ENCODE data around the gene SEH1L.
"Not testable (repeated sequence)": the region's sequence is repeated elsewhere in the genome, so short reads cannot be mapped to it uniquely, and the experiment has no call there.

The SEH1L gene

DNA sequence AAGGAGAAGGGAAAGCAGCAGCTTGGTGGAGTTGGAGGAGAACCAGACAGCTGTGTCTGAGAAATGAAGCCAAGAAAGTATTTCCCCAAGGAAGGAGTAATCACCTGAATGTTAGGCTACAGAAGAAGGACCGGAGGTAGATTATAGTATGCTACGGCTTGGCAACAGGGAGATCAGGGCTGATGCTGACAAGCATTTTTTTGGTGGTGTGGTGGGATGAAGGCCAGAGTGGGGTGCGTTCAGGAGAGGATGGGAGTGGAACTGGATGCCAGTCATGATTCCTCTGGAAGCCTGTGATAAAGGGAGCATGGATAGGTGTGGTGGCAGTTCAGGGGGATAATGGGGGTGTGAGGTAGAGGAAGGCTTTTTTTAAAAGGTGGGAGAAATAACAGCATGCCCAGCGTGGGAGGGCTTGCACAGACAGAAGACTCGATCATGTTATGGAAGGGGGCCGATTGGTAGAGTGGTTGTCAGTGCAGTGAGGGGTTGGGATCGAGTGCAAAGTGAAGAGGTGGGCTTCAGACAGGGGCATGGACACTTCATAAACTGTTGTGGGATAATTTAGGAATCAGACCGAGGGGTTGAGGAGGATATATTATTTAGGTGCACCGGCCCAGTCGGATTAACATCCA, 49.0 kb downstream of the SEH1L start:
- no peak for DNase-seq

DNA sequence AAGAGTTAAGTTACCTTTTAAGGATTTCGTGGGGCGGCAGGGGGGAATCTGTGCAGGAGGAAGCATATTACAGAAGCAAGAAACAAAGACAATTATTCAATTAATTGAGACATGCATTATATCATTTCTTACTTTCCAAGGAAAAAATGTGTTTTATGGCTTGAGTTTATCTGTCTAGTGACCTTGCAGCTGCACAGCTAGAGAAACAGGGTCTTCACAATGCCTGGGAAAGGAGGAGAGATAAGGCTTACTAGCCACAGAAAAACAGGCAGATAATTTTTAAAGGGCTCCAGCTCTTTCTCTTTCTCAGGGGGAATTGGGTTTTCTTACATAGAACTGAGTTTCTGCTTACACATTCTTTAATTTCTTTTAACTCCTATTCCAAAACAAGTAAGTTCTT, 49.5 kb downstream of the SEH1L start:
- not testable (repeated sequence) for DNase-seq

DNA sequence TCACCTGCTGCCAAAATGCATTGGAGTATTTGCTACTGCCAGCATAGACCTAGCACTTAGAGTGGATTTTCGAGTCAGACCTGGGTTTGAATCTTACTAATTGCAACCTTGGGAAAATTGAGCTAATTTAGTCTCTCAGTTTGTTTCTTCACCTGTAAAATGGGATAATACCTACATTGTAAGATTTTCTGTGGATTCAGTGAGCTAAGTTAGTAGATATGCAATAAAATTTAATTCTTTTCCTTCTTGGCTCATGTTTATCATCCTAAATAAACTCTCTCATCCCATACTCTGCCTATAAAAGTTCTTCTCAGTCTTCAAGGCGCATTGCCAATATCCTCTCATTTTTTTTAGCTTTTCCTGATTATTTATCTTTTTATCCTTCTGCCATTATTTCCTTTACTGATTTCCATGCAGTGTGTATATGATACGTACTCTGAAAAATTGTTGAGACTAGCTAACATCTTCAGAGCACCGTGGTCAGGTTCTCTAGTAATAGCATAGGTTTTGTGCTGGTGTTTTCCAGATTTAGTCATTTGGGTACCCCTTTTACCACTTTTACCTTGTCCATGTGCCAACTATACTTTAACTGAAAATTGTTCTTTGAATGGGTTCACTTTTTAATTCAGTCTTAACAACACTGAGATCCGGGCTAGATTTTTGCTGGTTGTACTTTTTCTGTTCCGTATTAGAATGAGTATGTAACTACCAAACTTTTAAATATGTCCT, 50.7 kb downstream of the SEH1L start:
- DNase-seq = no peak

DNA sequence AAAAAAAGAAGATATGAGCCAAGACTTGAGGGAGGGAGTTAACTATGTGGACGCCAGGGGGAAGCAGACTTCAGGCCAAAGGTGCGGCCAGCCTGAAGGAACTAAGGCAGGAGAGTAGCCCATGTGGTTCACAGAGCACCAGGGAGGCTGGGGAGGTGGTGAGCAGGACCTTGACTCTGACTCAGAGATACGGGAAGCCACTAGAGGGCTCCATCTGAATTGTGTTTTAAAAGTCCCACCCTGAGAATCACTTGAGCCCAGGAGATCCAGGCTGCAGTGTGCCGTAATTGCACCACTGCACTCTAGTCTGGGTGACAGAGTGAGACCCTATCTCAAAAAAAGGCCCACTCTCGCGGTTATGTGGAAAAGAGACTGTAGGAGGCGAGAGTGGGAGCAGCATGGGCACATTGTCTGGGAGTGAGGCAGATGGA, 55.7 kb downstream of the SEH1L start:
- DNase-seq = no peak

DNA sequence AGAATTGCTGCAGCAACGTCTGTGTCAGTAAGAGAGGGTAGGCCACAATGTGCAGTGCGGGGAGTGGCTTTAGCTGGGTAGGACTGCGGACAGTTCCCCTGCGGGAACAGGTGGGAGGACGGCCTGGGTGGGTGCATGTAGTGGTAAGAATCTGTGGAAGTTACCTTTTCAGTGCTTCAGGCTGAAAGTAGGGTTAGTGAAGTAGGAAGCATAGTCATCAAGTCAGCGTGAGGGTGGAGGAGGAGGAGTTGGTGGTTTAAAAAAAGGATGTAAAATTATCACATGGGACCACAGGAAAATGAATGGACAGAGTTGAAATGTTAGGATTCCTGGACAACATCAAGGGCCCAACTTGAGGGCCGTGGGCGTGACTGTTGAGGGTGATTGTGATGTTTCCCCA, 56.6 kb downstream of the SEH1L start:
- DNase-seq = no peak

DNA sequence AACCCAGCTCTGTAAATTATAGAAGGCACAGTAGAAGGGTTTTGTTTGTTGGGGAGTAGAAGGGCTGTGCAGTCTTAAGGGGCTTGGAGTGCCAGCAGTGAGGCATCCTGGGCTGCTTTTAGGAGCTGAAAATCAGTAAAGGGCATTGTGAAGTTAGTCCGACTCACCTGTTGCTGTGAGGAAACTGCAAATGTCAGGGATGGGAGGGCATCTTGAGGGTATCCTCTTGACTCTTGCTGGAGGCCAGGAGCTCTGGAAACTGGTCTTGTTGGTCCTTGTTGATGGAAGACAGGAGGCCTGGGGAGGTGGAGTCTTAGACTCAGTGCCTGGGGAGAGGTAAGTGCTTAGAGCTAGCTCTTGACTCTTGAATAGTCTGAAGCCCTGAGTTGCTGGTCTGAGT, 57.5 kb downstream of the SEH1L start:
- DNase-seq = no peak

DNA sequence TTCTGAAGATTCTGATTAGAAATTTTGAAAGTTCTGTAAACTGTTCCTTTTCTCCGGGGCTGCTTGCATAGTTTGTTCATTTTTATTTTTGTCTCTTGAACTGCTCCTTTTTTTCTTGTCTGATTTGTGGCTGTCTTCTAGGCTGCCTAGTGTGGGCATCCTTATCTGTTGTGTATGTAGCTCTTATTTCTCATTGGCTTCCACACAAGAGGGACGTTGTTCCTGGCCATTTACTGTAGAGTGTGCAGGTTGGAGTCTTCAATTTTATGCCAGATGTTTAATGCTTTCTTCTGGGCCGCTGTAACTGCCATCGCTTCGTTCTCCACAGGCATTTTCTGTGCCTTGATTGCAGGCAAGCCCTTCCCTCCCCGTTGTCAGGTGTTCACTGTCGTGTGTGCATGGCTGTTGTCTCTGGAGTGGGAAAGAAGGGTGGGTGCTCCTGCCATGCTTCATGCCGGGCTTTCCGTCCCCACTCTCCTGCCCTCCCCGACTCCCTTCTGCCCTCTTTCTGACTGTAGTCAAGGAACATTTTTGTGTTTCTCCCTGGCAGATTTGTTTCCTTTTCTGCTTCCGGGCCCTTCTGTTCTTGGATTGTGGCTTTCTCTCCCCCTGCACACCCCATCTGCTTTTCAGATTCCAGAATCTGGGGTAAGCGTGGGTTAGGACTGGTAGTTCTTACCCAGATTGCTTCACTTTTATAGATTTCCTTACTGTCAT, 58.9 kb downstream of the SEH1L start:
- no peak for DNase-seq

DNA sequence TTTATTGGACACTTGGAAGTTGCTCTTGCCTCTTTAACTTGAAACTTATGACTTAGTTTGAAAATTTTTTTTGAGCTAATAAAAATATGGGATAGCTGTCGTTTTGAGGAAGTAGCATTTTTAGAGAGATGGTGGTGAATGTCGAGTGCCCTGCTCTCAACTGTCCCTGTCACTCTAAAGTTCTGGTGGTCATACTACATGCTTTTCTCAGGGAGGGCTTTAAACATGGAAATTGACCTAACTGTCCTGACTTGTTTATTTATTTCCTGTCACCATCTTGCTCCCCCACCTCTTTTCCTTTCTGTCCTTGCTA, 59.4 kb downstream of the SEH1L start:
- no peak for DNase-seq

DNA sequence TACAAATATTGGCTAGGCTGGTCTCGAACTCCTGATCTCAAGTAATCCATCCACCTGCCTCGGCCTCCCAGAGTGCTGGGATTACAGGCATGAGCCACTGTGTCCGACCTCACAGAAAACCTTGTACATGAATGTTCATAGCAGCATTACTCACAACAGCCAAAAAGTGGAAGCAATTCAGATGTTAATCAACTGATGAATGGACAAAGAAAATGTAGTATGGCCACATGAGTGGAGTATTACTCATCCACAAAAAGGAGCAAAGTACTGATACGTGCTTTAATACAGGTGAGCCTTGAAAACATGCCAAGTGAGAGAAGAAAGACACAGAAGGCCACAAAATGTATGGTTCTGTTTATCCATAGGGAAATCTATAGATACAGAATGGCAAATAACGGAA, 63.9 kb downstream of the SEH1L start:
- no peak for DNase-seq

DNA sequence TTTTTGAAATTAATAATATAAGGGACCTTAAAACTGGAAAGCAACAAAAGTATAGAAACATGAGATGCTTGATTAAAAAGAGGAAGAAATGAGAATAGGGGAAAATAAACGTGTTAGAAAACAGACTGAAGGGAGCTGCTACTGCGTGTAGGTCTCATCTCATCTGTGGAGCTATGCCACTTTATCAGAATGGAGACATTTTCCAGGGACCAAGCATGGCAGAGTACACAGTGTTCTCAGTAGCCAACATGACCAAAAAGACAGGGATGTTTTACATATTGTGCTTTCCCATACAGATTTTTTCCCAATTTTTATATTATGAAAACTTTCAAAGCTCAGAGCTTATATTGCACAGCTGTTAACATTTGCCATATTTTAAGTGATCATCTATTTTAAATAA, 66.4 kb downstream of the SEH1L start:
- DNase-seq = no peak

DNA sequence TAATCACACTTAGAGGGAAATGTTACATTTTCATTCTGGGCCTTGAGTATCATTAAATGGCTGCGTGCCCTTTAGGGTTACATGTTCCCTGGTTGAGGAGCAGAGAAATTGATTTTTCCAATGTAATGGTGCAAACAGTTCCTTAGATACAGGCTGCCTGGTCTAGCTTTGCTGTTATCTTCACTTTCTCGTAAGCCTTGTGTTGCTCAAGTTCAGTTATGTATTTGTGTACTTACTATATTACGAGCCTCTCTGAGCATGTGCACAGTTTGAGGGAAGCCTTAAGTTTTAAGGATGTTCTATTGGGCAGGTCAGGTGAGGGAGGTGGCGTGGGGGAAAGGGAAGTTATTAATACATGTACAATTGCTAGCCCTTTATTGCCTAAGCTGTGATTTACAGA, 67.0 kb downstream of the SEH1L start:
- no peak for DNase-seq

DNA sequence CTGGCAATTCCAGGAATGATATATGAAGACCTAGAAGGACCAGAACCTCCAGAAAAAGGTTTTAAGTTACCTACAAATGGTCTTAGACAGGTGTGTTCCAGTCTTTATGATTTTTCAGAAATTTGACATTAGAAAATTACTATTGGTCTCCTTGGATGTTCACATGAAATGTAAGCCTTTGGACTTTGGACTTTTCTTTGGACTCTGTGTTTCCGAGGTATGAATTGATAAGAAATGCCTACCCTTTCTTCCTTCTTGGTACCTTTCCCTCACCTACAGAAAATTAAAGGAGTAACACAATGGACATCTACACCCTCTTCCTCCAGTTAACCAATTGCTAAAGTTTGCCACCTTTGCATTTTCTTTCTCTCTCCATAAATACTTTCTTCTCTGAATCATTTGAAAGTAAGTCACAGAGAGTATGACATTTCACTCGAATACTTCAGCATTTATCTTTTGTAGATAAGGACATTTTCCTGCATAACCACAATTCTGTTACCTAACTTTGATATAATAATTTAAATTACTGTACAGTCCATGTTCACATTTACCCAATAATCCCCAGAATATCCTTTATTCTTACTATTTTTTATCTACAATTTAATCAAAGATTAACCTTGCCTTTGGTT, 69.5 kb downstream of the SEH1L start:
- DNase-seq = no peak

DNA sequence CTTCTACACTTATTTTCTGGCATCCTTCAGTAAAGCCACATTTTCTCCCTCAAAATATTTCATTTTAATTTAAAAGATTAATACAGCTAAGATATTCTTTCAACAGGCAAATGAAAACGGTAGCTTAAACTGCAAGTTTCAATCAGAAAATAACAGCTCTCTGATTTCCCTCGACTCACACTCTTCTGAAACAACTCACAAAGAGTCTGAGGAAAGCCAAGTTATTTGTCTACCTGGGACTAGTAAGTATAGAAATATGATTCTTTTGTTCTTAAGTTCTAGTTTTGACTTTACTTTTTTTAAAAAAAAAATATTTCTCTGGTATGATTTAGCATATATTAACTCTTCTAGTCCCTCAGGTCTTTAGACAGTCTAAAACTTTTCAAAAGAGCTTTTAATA, 70.6 kb downstream of the SEH1L start:
- no peak for DNase-seq

DNA sequence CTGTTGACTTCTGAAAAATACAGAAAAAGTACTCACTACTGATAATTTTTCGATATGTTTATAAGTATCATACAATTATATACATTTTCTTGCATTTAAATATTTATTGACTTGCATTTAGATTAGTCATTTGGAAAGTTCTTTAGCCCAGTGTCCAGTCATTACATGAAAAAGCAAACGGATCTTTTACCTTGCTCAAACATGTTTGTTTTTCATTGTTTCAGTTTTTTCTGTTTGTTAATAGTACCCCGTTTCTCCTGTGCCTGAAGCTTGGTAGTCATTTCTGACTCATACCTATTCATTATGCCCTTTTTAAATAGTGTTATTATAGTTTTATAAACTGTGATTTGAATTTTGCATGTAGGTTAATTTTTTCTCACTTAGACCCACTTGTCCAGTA, 71.5 kb downstream of the SEH1L start:
- DNase-seq = no peak

DNA sequence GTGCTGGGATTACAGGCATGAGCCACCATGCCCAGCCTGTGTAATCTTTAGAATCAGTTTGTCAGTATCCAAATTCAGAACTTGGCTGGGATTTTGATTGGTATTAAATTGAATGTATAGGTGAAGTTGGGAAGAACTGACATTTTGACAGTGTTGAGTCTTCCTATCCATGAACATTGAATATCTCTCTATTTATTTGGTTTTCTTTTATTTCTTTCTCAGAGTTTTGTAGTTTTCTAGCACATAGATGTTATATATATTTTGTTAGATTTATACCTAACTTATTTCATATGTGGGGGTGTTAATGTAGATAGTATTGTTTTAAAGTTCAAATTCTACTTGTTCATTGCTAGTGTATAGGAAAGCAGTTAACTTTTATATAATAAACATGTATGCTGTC, 74.8 kb downstream of the SEH1L start:
- DNase-seq = no peak

DNA sequence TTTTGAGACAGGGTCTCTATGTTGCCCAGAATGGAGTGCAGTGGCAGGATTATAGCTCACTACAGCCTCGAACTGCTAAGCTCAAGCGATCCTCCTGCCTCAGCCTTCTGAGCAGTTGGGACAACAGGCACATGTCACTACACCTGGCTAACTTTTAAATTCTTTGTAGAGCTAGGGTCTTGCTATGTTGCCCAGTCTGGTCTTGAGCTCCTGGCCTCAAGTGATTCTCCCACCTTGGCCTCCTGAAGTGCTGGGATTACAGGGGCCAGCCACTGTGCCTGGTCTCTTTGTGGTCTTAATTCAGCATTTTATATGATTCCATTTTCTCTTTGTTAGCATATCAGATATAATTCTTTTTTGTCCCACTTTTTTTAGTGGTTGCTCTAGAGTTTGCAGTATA, 77.4 kb downstream of the SEH1L start:
- no peak for DNase-seq

DNA sequence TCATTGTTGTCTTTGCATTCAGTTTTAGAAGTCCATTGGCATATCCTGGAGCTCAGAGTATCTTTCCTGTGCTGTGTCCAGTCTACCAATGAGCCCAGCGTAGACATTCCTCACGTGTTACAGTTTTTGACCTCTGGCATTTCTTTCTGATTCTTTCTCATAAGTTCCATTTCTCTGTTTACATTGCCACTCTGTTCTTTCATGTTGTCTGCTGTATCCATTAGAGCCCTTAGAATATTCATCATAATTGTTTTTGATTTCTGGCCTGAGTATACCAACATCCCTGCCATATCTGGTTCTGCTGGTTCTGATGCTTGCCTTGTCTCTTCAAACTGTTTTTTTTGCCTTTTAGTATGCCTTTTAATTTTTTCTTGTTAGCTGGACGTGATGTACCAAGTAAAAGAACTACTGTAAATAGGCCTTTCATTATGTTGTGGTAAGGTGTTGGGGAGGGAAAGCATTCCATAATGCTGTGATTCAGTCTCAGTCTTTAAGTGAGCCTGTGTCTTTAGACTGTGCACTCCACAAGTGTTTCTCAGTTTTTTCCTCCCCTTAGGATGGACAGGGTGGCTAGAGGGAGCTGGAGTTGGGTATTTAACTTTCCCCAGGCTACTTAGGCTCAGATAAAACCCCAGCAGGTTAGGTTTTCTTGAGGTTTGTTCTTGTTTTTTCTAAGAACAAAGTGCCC, 78.9 kb downstream of the SEH1L start:
- no peak for DNase-seq

DNA sequence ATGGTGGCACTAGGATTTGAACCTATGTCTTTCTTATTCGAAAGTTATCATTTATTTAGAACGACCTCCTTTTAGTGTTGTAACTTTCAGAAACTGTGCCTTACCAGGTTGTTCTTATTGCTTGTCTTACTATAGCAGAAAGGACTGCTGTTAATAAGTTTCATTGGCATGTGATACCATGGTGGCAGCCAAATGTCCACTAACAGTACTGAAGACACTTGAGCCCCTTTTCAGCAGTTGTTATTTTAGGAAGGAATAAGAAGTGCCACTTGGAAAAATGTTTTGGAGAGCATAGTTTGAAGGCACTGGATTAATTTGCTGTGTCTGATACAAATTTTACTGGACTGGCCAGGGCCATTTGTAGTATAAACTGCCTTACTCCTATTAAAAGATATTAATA, 81.1 kb downstream of the SEH1L start:
- DNase-seq = no peak

DNA sequence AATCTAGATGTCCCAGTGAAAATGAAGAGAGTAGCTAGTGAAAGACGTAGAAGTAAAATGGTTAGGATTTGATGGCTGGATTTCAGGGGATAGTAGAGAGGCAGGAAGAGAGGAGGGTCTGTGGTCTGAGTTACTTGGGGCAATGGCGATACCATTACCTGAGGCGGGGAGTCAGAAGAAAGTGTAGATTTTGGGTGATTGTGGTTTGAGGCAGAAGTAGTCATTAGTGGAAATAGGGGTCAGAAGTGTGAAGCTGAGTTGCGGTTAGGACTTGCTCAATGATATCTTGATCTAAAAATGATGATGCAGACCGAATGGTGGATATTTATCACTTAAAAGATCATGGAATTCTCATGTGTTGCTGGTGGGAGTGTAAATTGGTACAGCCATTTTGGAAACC, 84.4 kb downstream of the SEH1L start:
- no peak for DNase-seq

DNA sequence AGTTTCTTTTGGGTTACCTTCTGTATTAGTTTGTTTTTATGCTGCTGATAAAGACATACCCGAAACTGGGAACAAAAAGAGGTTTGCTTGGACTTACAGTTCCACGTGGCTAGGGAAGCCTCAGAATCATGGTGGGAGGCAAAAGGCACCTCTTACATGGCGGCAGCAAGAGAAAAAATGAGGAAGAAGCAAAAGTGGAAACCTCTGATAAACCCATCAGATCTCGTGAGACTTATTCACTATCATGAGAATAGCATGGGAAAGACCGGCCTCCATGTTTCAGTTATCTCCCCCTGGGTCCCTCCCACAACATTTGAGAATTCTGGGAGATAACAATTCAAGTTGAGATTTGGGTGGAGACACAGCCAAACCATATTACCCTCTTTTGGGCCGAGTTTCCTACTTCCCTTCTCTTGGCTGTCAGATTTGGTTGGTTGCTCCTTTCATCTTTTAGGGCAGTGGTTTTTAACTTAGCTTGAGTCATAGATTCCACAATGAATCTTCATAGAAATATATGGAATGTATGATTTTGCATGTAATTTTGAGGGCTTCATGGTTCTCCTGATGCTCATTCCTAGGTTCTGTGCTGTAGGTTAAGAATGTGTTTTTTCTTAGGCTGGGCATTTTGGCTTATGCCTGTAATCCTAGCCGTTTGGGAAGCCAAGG, 87.6 kb downstream of the SEH1L start:
- DNase-seq = no peak

DNA sequence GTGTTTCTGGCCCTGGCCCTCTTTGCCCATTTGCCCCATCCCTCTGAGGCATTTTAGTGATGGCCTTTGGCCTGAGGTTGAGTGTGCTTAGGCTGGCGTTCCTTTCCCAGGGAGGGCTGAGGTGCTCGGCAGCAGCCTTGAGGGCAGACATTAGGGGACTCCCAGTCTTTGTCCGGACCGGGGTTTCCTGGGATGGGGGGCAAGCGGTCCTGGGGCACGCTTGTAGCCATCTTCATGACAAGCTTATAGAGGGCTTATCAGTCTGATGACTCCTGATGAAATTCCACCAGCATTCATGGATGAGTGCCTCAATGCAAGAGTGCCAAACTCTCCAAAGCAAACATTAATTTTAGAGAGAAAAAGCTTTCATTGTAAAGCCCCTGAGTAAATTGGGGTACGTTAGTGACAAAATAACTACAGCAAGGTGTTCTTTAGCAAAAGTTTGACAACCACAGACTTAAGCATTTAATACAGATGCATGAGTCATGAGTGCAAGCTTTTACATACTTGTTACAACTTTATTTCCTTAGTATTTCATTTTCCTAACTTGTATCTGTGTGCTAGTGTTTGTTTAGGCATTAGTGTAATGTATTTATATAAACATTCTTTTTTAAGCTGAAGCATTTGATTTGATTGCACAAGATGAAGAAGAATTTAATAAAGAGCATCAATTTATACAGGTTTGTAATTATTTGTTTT, 89.0 kb downstream of the SEH1L start:
- DNase-seq = no peak

Measured in NCI-H187 treated with DMSO at 0.1 percent for 48 hours (cell line).